ENCODE data around the gene VSTM4. TPM values are rescaled to one million over a fixed set of nuclear protein-coding genes. Genes with fewer than 3 reads are reported as not detected.

Gene VSTM4
- total and polyA plus RNA-seq, 2 of the 4 experiments (the other 2 are of a cell fraction), result 2.4 to 2.9 TPM

DNA sequence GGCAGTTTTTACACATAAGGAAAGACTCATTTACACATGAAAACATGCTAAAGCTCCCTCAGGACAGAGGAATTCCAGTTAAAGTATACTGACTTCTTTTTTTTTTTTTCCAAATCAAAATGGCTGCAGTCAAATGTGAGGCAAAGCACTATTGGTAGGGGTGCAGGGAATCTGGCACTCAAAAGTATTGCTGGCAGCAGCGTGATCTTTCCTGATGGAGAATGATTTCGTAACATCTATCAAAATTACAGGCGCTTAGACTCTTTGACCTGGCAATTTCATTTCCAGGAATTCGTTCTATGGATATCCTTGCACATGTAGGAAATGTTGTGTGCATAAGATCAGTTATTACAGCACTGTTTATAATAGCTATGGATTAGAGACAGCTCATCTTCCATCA is 65.7 kb downstream of the VSTM4 start:
- no peak overlapping the region for H2AK9ac ChIP-seq (replicated peaks; ENCODE audit: low read depth, low read length, poor library complexity)
- no peak overlapping the region for H3K4ac ChIP-seq (ENCODE audit: low read depth, low read length)
- H4K5ac ChIP-seq (ENCODE audit: low read depth, low read length), result no peak overlapping the region
- H3K18ac ChIP-seq (ENCODE audit: low read depth, low read length), result no peak overlapping the region
- no peak for ATAC-seq (ENCODE audit: low read depth)
- no TSS peak for BruUV-seq (replicated peaks)
- H2BK5ac ChIP-seq (ENCODE audit: low read depth, low read length, poor library complexity, severe bottlenecking), result no peak overlapping the region
- H3K56ac ChIP-seq (ENCODE audit: extremely low read depth, insufficient read depth, low read length), result no peak overlapping the region
- peaks cover 16% of the 10 kb centered on the region for H3K9me1 ChIP-seq (ENCODE audit: insufficient read depth, low read length)
- H2BK120ac ChIP-seq (ENCODE audit: low read depth, low read length), result no peak overlapping the region
- no peaks in the 10 kb centered on the region for H3K79me1 ChIP-seq (ENCODE audit: low read depth in 1 of 2, low read length in 2 of 2)
- H3K4me1 ChIP-seq (ENCODE audit: control insufficient read depth, insufficient read depth, low read length), result peaks cover 14% of the 10 kb centered on the region; the same call in 1 of the 2 replicates
- intact Hi-C loops (cut with micrococcal nuclease) (no loop called here), dilution Hi-C loops (cut with HindIII; ENCODE audit: low sequenced_read_pairs, unreplicated experiment) (no loop called here), in situ Hi-C loops (cut with MboI; ENCODE audit: low sequenced_read_pairs) (no loop called here)
- no peak overlapping the region for H3K14ac ChIP-seq (replicated peaks; ENCODE audit: low read depth, low read length)
- no peaks in the 10 kb centered on the region for H3K9me3 ChIP-seq (ENCODE audit: control insufficient read depth, insufficient read depth, low read length)
- ChIA-PET CTCF (interaction anchor here (0.7 kb wide), 1 partner anchor 114 kb away, joined by 3 read pairs; no protein-coding TSS in a partner anchor), POLR2A (ENCODE audit: unreplicated experiment) (no interaction called here)
- peaks cover 2% of the 10 kb centered on the region; the same call in 1 of the 2 replicates for H4K20me1 ChIP-seq (ENCODE audit: insufficient read depth, low read length)
- no CpG with 5 or more reads among the region's 4 CpGs for WGBS, 2 experiments (ENCODE audit: extremely low coverage in 2 of 2, insufficient read length in 1 of 2)
- DNase-seq, result no peak
- H3K9ac ChIP-seq (ENCODE audit: low read depth, low read length), result no peak overlapping the region
- H2BK20ac ChIP-seq (ENCODE audit: low read depth, low read length), result no peak overlapping the region
- H2BK15ac ChIP-seq (ENCODE audit: low read depth, low read length), result no peak overlapping the region
- no peak overlapping the region for H3K4me3 ChIP-seq (ENCODE audit: insufficient read depth, low read depth, low read length)
- H4K8ac ChIP-seq (ENCODE audit: low read depth in 2 of 2, low read length in 2 of 2), result no peak overlapping the region
- H3K36me3 ChIP-seq (ENCODE audit: control insufficient read depth, insufficient read depth, low read length), result peaks cover 6% of the 10 kb centered on the region
- TF ChIP-seq CEBPB (IDR thresholded peaks at IDR 0.05; ENCODE audit: low read depth, low read length) (peak; percentile 59), RCOR1 (IDR thresholded peaks at IDR 0.05; ENCODE audit: insufficient replicate concordance, low read length) (no peak)
- no peak overlapping the region for H4K91ac ChIP-seq (ENCODE audit: insufficient read depth, low read depth, low read length)
- H3K4me2 ChIP-seq (ENCODE audit: low read depth, low read length), result no peak overlapping the region
- no peak overlapping the region for H2AK5ac ChIP-seq (ENCODE audit: low read depth, low read length)
- H2AFZ ChIP-seq (replicated peaks; ENCODE audit: low read length, poor library complexity), result no peak overlapping the region
- no peak overlapping the region for H3K27ac ChIP-seq (ENCODE audit: insufficient read depth, low read length)
- no peaks in the 10 kb centered on the region for H3K27me3 ChIP-seq (ENCODE audit: control insufficient read depth, insufficient read depth, low read length)
- H3K23ac ChIP-seq (ENCODE audit: low read depth, low read length), result no peak overlapping the region
